Stimulated activated CD8-positive, alpha-beta memory T cell treated with anti-CD3 and anti-CD28 coated beads, Interleukin-2, amount 100 ng/mL, for 48 hours (primary cell): ENCODE measurements around the gene MAJIN.
"Not testable (repeated sequence)": the region's sequence is repeated elsewhere in the genome, so short reads cannot be mapped to it uniquely, and the experiment has no call there.

Source experiments
- DNase-seq, 2 donors: peaks; one replicate each; pipeline ENCODE4 v3.0.0-alpha.2; 2020; ENCODE audit warnings: low read depth in 2 of 2

MAJIN gene

GRCh38 chr11:64990222-64990923, 18.5 kb upstream of the MAJIN start:
- DNase-seq, result no peak

DNA sequence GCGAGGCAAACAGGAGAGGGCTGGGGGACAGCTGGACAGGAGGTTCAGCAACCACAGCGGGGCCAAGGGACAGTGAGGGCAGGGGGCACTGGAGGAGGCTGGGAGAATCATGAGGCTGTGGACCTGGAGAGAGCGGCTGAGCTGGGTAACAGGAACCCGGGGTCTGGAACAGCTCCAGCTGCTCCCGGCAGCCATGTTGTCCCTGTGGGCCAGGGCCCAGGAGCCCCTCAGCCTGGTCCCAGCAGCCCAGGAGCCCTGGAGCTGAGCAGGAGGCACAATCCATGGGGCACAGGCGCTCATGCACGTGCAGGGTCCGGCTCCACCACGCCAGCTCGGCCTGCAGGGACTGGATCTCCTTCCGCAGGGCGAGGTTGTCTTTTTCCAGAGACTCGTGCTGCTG, 17.5 kb upstream of the MAJIN start:
- DNase-seq, result no peak

- DNase-seq, result no peak
These were observed 16.3 kb upstream of the MAJIN start for GRCh38 chr11:64987998-64988854.

DNA sequence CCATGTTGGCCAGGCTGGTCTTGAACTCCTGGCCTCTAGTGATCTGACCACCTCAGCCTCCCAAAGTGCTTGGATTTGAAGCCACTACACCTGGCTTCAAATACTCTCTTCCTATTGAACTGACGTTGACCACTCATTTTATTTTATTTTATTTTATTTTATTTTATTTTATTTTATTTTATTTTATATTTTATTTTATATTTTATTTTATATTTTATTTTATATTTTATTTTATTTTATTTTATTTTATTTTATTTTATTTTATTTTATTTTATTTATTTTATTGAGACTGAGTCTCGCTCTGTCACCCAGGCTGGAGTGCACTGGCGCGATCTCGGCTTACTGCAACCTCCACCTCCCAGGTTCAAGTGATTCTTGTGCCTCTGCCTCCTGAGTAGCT, 11.4 kb upstream of the MAJIN start:
- not testable (repeated sequence) for DNase-seq

GRCh38 chr11:64976651-64977050, 4.7 kb upstream of the MAJIN start:
- DNase-seq, result no peak

DNA sequence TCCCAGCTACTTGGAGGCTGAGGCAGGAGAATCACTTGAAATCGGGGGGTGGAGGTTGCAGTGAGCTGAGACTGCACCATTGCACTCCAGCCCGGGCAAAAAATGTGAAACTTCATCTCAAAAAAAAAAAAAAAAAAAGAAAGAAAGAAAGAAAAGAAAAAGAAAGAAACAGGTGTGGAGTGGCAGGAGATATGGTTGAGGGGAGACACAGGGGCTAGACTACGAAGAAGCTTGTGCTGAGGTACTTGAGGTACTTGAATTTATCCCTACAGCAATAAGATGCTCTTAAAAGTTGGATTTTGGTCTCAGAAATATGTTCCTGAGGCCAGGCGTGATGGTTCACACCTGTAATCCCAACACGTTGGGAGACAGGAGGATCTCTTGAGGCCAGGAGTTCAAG, 2.2 kb upstream of the MAJIN start:
- no peak for DNase-seq

GRCh38 chr11:64970731-64971151, 1.2 kb downstream of the MAJIN start:
- DNase-seq, result peak in 1 of 2 donors; percentile 8

- no peak for DNase-seq
These were observed 2.7 kb downstream of the MAJIN start for GRCh38 chr11:64969209-64969608.

DNA sequence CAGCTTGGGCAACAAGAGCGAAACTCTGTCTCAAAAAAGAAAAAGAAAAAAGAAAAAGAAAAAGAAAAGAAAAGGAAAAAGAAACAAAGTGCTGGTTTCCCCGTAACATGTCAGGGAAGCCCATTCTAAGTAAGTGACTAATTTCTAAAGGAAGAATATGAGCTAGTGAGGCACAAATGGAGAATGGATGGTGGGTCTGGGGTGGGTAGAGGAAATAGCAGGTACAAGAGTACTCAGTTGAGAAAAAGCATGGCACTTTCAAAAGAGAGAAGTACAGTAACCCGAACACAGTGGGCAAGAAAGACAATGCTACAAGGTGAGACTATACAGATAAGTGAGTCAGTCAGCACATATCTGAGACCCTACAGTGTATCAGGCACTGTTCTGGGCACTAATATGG, 4.5 kb downstream of the MAJIN start:
- DNase-seq, result no peak

GRCh38 chr11:64963072-64963631, 8.8 kb downstream of the MAJIN start:
- no peak for DNase-seq

- DNase-seq, result no peak
These were observed 11.2 kb downstream of the MAJIN start for GRCh38 chr11:64960719-64961118.

- no peak for DNase-seq
These were observed 12.4 kb downstream of the MAJIN start for GRCh38 chr11:64959498-64959897.

GRCh38 chr11:64954201-64954600, 17.7 kb downstream of the MAJIN start:
- no peak for DNase-seq

GRCh38 chr11:64951529-64951928, 20.4 kb downstream of the MAJIN start:
- no peak for DNase-seq

GRCh38 chr11:64947208-64947814, 24.6 kb downstream of the MAJIN start:
- no peak for DNase-seq

GRCh38 chr11:64936539-64936938, 35.4 kb downstream of the MAJIN start:
- DNase-seq, result no peak

DNA sequence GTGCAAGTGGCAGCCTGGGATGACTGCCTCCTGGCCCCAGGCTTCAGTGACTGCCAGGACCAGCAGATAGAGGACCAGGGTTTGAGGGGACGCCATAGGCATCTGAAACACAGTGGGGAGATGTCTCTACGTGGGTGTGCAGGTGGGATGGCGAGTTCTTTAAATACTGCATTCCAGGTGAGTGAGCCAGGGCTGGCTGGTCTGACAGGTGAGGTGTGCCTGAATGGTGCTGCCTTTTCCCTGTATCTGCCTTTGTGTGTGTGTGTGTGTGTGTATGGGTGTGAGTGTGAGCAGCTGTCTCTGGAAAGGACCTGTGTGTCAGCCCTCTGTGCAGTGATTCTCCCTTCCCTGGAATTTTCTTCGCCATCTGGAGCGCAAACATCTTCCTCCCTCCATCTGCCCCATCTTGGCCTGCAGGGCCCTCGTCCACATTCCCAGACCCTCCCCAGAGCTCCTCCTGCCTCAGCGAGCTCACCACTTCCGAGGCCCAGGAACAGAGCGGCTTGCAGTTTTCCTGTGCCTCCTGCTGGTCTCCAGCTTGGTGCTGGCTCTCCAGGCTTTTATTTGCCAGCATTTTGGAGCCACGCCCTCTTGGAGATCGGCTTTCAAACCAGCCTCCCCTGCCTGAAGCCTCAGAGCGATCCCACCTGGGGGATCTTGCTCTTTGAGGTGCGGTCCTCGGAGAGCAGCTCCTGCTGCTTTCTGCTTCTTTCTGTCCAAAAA, 36.4 kb downstream of the MAJIN start, which contains the start of gene GPHA2:
Gene GPHA2 (minus strand): TSS at position 535 of the 723 bp plus-strand sequence. CDS start 433 bp downstream, at position 102.
- no peak for DNase-seq

- no peak for DNase-seq
These were observed 37.1 kb downstream of the MAJIN start for GRCh38 chr11:64934682-64935358.

DNA sequence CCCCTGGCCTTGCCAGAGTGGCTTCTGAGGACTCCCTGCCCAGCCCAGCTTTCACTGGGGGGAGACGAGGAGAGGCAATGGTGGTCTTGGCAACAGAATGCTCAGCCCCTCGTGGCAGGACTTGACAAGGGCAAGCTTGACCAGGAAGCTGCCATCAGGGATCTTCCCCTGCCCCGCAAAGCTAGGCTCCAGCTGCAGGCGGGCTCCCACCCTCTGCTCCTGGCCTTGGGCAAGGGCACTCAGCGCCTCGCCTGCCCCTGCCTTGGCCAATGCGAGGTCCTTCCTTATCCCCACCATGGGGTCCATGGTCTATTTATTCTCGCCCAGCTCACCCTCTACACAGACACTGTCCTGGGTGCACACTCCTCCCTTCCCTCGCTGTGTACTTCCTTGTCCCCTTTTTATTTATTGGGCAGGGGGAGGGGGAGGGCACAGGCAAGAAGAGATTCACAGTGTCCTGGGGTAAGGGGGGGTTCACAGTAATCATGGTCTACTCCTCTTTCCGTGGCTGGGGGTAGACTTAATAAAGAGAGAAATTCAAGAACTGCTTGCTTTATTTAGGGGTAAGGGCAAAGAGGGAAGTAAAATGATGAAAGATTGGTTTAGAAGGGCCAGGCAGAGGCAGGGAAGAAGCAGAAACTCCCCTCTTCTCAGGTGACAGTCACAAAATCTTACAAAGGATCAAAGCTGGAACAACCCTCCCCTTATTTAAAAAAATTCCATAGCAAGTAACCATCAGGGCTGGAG, 37.8 kb downstream of the MAJIN start:
- no peak for DNase-seq

DNA sequence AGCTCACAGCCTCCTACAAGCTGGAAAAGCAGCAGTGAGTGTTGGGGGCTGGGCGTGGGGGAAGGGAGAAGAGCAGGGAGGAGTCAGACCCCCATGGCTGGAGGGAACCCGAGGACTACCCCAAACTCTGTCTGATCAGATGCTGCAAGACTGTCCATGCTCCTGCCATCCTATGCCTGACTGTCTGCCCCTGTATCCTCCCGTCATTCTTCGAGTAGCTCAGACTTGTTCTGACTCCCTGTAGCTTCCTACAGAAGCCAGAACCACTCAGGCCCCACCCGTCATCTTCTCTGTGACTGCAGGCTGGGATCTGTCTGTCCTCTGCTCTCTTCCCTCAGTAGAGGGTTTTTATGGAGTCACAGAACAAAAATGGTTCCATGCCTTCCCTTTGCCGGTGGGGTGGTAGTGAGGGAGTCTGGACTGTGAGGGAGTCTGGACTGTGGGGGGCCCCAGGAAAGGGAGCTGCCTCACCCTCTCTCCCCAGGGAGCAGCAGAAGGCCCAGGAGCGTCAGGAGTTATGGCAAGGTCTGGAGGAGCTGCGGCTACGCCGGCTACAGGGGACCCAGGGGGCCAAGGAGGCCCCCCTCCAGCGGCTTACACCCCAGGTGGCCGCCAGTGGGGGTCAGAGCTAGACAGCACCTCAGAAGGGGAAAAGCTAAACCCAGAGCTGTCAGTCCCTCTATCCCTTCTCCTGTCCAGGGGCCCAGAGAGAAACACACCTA, 38.5 kb downstream of the MAJIN start:
- DNase-seq, result no peak
